GM12873 (cell line): ENCODE results near the gene WNT4.

ENCODE experiments used
- TF ChIP-seq, protein P1 (sequence below): IDR thresholded peaks from 2 replicates; pipeline ENCODE4 v1.5.1; 2012; ENCODE audit warnings: low read depth, mild to moderate bottlenecking, moderate library complexity, low read length, control low read depth; ENCODE audit not compliant: insufficient read depth; ENCODE audit errors: missing control alignments

WNT4 gene

DNA sequence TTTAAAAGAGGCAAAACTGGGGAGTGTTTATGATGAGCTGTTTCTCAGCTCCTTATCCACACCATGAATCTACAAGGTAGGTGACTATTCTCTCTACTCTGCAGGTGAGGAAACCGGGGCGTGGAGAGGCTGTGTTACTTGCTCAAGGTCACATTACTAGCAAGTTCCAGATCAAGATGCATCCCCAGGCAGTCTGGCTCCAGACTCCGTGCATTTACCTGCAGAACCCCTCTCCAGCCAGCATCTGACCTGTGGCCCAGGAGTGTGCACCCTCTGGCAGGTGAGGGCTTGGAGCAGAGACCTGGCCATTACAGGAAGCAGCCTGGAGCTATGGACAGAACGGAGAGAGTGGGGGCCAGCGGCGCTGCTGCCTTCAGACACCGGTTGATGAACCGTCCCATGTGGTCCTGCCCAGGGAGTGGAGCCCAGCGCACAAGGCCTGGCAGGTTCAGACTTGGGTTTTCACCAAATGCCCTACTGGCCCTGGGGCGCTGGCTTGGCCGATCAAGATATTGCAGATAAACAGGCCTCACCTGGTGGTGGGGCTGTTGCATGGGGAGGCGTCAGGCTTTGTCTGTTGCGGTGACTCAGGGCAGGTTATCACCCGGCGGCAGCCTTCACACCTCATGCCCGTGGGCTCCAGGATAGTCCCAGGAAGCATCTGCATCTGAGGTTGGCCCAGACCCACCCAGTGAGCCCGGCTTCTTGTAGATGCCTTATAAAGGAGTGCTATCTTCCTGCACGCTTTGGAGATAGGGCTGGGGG lies 29.2 kb upstream of the WNT4 start:
- TF ChIP-seq, protein P1, sequence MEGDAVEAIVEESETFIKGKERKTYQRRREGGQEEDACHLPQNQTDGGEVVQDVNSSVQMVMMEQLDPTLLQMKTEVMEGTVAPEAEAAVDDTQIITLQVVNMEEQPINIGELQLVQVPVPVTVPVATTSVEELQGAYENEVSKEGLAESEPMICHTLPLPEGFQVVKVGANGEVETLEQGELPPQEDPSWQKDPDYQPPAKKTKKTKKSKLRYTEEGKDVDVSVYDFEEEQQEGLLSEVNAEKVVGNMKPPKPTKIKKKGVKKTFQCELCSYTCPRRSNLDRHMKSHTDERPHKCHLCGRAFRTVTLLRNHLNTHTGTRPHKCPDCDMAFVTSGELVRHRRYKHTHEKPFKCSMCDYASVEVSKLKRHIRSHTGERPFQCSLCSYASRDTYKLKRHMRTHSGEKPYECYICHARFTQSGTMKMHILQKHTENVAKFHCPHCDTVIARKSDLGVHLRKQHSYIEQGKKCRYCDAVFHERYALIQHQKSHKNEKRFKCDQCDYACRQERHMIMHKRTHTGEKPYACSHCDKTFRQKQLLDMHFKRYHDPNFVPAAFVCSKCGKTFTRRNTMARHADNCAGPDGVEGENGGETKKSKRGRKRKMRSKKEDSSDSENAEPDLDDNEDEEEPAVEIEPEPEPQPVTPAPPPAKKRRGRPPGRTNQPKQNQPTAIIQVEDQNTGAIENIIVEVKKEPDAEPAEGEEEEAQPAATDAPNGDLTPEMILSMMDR: no peak

DNA sequence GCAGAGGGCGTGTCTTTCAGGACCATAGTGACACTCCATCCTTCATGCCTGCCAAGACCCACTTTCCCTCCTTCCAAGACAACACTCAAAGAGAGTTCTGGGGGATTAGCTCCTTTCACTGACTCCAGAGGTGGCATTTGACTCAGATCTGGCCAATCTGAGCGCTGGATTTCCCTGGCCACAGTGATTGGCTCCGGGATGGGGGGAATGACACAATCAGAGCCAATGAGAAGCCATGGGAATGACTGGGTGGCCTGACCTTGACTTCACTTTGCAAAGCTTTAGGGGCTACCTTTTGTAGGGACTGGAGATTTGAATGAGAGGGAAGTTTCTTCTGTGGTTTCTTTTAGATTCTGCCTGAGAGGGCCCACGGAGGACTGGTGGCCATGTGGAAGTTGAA lies 26.9 kb upstream of the WNT4 start:
- TF ChIP-seq, protein P1: no peak

DNA sequence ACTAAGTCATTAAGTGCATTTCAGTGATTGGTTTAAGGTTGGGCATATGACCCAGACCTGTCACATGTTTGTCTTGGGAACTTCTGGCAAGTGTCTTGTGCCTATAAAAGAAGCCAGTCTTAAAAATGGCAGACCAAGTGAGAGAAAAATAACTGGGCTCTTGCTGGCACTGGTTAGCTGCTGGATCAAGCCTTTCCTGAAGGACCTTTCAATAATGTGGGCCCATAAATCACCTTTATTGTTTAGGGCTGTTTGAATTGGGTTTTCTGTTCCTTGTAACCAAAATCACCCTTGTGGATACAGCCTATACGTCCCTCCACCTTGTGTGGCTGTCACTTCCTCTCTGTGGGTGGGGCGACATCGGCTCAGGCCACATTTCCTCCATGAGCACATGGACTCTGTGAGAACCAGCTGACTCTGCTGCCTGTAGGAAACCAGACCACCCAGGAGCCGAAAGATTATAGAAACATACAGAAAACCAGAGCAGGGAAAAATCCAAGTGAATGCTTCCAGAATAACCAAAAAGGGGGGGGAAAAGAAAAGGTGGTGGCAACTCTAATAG lies 25.6 kb upstream of the WNT4 start:
- TF ChIP-seq, protein P1: no peak

DNA sequence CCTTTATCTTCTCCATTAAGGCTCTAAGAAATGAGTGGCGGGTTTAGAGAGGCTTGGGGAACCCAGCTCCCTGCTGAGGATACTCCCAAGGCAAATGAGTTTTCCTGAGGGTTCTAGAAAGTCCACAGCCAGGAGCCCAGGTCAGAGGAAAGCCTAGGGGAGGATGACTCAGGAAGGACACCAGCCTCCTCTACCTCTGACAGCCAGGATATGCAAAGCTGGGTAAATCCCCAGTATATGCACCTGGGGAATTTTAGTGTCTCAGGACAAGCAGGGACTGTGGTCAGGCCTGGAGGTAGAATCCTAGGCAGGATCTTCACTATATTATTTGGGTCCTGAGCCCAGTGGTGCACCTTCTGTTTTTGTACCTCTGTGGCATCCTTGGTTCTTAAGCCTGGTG lies 23.5 kb upstream of the WNT4 start:
- TF ChIP-seq, protein P1: no peak

DNA sequence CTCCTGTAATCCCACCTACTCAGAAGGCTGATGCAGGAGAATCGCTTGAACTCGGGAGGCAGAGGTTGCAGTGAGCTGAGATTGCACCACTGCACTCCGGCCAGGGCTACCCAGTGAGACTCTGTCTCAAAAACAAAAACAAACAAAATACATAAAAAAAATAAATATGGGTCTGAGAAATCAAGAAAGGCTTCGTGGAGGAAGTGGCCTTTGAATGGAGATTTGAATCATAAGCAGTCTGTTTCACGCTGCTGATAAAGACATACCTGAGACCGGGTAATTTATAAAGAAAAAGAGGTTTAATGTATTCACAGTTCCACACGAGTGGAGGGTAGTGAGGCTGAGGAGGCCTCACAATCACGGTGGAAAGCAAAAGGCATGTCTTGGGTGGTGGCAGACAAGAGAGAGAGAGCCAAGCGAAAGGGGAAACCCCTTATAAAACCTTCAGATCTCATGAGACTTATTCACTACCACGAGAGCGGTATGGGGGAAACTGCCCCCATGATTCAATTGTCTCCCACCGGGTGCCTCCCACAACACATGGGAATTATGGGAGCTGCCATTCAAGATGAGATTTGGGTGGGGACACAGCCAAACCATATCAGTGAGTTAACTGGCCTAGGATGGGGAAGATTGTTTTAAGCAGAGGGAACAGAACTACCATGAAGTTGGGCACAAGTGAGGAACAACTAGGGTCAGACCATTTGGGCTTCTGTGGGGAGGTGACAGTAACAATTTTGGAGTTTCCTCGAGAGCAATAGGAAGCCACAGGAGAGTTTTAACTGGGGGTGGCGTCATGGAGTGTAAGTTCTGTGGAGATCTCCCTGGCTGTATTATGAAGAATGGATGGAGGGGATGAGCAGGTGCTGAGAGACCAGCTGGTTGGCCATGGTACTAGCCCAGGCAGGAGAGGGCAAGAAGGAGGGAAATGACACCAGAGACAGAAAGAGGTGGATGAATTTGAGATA lies 22.2 kb upstream of the WNT4 start:
- TF ChIP-seq, protein P1: no peak

DNA sequence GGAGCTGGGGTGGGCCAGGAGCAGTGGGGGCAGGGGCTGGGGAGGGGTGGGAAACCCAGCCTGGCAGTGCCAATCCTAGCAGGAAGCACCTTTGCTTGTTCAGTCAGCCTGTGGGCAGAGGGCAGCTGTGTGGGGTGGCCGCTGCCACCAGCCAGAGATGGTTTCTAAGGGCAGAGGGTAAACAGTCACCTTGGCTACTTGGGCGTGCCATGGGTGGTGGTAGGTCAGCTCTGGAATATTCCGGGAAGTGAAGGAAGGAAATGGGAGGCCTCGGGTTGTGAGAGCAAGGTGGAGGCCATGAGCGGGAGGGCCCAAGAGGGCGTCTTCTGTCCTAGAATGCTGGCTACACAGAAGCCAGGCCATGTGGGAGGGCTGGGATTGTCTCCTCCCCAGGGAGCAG lies 20.7 kb upstream of the WNT4 start:
- TF ChIP-seq, protein P1: no peak

DNA sequence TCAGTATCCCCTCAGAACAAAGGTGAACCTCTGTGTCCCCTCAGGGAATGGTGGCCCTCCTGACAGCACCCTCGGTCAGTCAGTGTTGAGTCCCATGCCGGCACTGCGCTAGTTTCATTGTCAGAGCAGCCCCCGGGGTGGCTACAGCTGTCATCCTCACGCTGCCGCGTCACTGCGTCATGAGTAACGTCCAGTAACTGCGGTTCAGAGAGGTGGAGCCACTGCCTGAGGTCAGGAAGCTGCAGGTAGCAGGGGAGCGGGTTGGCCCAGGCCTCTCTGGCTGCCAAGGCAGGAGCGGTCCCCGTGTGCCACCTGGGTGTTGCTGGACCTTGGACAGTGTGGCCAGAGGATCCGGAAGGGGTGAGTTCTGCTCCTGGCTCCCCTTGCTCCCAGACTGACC lies 20.2 kb upstream of the WNT4 start:
- TF ChIP-seq, protein P1: no peak
